GM23338 (cell line): ENCODE measurements around the gene JAG2. TPM values are rescaled to one million over a fixed set of nuclear protein-coding genes. Genes with fewer than 3 reads are reported as not detected.

Experiments used
- ATAC-seq: fragments of 200-7000 bp; cut with Tn5 transposase; 3 replicates; pipeline ENCODE4 v1.9.1; 2020
- DNase-seq: peaks from one replicate; pipeline ENCODE4 v3.0.0-alpha.2; 2015; ENCODE audit warnings: low spot score
- H2AFZ ChIP-seq: fragments of 200-600 bp; sonication (generic); 2 replicates; pipeline ENCODE4 v1.8.0; 2016; ENCODE audit warnings: antibody characterized with exemption, mild to moderate bottlenecking, moderate library complexity
- H3F3A ChIP-seq: fragments of 200-600 bp; sonication (generic); replicated peaks from 2 replicates; pipeline ENCODE4 v1.8.0; 2017; ENCODE audit warnings: antibody characterized with exemption, mixed run types, low read depth
- H3K27ac ChIP-seq: fragments of 200-600 bp; sonication (generic); 2 replicates; pipeline ENCODE4 v1.6.1; 2016; ENCODE audit warnings: low read depth
- H3K27me3 ChIP-seq: fragments of 200-600 bp; sonication (generic); 2 replicates; pipeline ENCODE4 v1.8.0; 2016; ENCODE audit warnings: mild to moderate bottlenecking, mixed run types, moderate library complexity; ENCODE audit not compliant: insufficient read depth
- H3K36me3 ChIP-seq: fragments of 200-600 bp; sonication (generic); 2 replicates; pipeline ENCODE4 v1.8.0; 2016; ENCODE audit warnings: mild to moderate bottlenecking; ENCODE audit not compliant: insufficient read depth
- H3K4me1 ChIP-seq: fragments of 200-600 bp; sonication (generic); 2 replicates; pipeline ENCODE4 v1.8.0; 2016; ENCODE audit warnings: mild to moderate bottlenecking, moderate library complexity; ENCODE audit not compliant: insufficient read depth
- H3K4me2 ChIP-seq: fragments of 200-600 bp; sonication (generic); 2 replicates; pipeline ENCODE4 v1.7.1; 2017; ENCODE audit warnings: mixed run types
- H3K4me3 ChIP-seq: fragments of 200-600 bp; sonication (generic); 2 replicates; pipeline ENCODE4 v1.6.1; 2016; ENCODE audit warnings: mixed run types
- H3K79me2 ChIP-seq: fragments of 200-600 bp; sonication (generic); replicated peaks from 2 replicates; pipeline ENCODE4 v1.8.0; 2017; ENCODE audit warnings: mild to moderate bottlenecking; ENCODE audit not compliant: insufficient read depth
- H3K9me2 ChIP-seq: fragments of 200-600 bp; sonication (generic); 2 replicates; pipeline ENCODE4 v1.8.0; 2017; ENCODE audit not compliant: insufficient read depth
- H4K20me1 ChIP-seq: fragments of 200-600 bp; sonication (generic); replicated peaks from 2 replicates; pipeline ENCODE4 v1.8.0; 2017; ENCODE audit warnings: mild to moderate bottlenecking; ENCODE audit not compliant: insufficient read depth
- H3K27ac Mint-ChIP-seq: 2 replicates; pipeline ENCODE4 v1.8.0; 2020; ENCODE audit warnings: inconsistent platforms, mild to moderate bottlenecking, moderate library complexity, mixed read lengths
- H3K27me3 Mint-ChIP-seq: 3 replicates; pipeline ENCODE4 v1.8.0; 2022; ENCODE audit warnings: low read depth, mild to moderate bottlenecking, moderate library complexity, mixed read lengths, inconsistent platforms; ENCODE audit not compliant: insufficient read depth, poor library complexity
- H3K36me3 Mint-ChIP-seq: 3 replicates; pipeline ENCODE4 v1.8.0; 2021; ENCODE audit warnings: low read depth, mild to moderate bottlenecking, inconsistent platforms, moderate library complexity, mixed read lengths
- H3K4me1 Mint-ChIP-seq: 3 replicates; pipeline ENCODE4 v1.8.0; 2020; ENCODE audit warnings: mild to moderate bottlenecking, inconsistent platforms, mixed read lengths
- H3K4me3 Mint-ChIP-seq: 3 replicates; pipeline ENCODE4 v1.8.0; 2021; ENCODE audit warnings: moderate library complexity, mild to moderate bottlenecking, inconsistent platforms, mixed read lengths
- H3K9me3 Mint-ChIP-seq: 3 replicates; pipeline ENCODE4 v1.8.0; 2020; ENCODE audit warnings: moderate library complexity, mild to moderate bottlenecking, inconsistent platforms, mixed read lengths
- EZH2 ChIP-seq: fragments of 200-600 bp; sonication (generic); IDR thresholded peaks from one replicate; pipeline ENCODE4 v1.8.0; 2017; ENCODE audit warnings: antibody characterized with exemption, mild to moderate bottlenecking, low read depth; ENCODE audit not compliant: unreplicated experiment
- NANOG ChIP-seq: IDR thresholded peaks from 2 replicates; pipeline ENCODE4 v1.6.1; 2016; ENCODE audit warnings: antibody characterized with exemption, borderline replicate concordance
- POLR2AphosphoS5 ChIP-seq: IDR thresholded peaks from 2 replicates; pipeline ENCODE4 v1.6.1; 2016; ENCODE audit warnings: antibody characterized with exemption, low read depth
- STAT1 ChIP-seq: IDR thresholded peaks from one replicate; pipeline ENCODE4 v1.6.1; 2016; ENCODE audit warnings: antibody characterized with exemption; ENCODE audit not compliant: unreplicated experiment
- polyA plus RNA-seq: library from polyadenylated mRNA; unstranded; fragments of >200 nt; fragmentation: Nextera tagmentation; extraction: Ambion mirVana; gene quantifications from 2 replicates; pipeline ENCODE4 v1.2.1, GENCODE V29; 2016
- total RNA-seq: library from RNA; depleted of rRNA; stranded (reverse); fragments of >200 nt; shearing (Covaris generic); gene quantifications from 2 replicates; pipeline ENCODE4 v1.2.3, GENCODE V29; 2014
- TF ChIP-seq, protein P1 (sequence below): IDR thresholded peaks from 2 replicates; pipeline ENCODE4 v1.6.1; 2016; ENCODE audit warnings: antibody characterized with exemption
- TF ChIP-seq, protein P2 (sequence below): IDR thresholded peaks from one replicate; pipeline ENCODE4 v1.6.1; 2018; ENCODE audit warnings: antibody characterized with exemption; ENCODE audit not compliant: unreplicated experiment
- TF ChIP-seq, protein P3 (sequence below): fragments of 250-450 bp; sonication (Bioruptor Pico); IDR thresholded peaks from 2 replicates; pipeline ENCODE4 v1.5.0; 2020; ENCODE audit warnings: mild to moderate bottlenecking, moderate library complexity

JAG2 gene
- total and polyA plus RNA-seq, 2 experiments from 2014 or later = 1.9 to 10.3 TPM

DNA sequence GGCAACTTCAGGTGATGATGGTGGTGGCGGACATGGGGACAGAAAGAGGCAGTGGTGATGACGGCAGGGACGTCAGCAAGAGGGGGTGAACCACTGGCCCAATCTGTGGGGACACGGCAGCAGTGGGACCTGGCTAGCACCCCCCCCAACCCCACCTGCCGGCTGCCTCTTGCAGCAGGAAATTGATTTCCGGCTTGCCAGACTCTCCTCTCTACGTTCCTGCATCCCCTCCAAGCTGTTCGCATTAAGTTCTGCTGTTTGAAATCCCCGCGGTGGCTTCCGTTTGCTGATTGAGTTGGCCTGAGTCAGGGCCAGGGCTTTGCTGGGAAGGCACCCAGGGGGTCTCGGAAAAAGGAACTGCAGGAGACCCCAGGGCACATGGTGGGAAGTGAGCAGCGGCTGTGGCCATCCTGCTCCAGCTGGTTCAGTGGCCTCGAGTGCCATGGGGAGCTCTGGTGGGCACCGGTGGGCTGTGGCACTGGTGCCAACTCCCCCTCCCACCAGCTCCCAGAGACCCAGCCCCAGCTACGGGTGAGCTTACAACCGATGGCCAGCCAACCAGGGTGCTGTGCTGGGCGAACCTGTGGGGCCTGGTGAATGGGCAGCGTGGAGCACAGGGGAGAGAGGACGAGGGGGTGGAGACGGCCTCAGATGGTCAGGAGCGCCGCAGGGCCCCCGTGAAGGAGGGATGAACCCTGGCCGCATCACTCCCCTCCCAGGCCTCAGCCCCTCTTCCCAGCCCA, 27.1 kb upstream of the JAG2 start:
- Histone ChIP-seq H3K79me2 (no peaks in the 10 kb centered on the region), H3K9me2 (no peaks in the 10 kb centered on the region), H3K4me2 (peak overlapping the region; percentile 81), H2AFZ (peak overlapping the region; percentile 72), H3K4me3 (peak overlapping the region; percentile 59), H4K20me1 (no peaks in the 10 kb centered on the region), H3K27ac (no peak overlapping the region), H3K27me3 (peaks cover 14% of the 10 kb centered on the region; the same call in 1 of the 2 replicates), H3K36me3 (no peaks in the 10 kb centered on the region), H3K4me1 (no peaks in the 10 kb centered on the region; the same call in 1 of the 2 replicates), H3F3A (no peaks in the 10 kb centered on the region)
- Mint-ChIP-seq H3K36me3 (no peaks in the 10 kb centered on the region), H3K4me3 (peak overlapping the region; percentile 23; the same call in 2 of the 3 replicates), H3K27ac (no peak overlapping the region), H3K27me3 (peaks cover 32% of the 10 kb centered on the region), H3K4me1 (peaks cover 14% of the 10 kb centered on the region; the same call in 2 of the 3 replicates), H3K9me3 (no peaks in the 10 kb centered on the region)
- no peak for DNase-seq
- TF ChIP-seq STAT1 (no peak), POLR2AphosphoS5 (no peak), NANOG (no peak), EZH2 (no peak)
- TF ChIP-seq, protein P1, sequence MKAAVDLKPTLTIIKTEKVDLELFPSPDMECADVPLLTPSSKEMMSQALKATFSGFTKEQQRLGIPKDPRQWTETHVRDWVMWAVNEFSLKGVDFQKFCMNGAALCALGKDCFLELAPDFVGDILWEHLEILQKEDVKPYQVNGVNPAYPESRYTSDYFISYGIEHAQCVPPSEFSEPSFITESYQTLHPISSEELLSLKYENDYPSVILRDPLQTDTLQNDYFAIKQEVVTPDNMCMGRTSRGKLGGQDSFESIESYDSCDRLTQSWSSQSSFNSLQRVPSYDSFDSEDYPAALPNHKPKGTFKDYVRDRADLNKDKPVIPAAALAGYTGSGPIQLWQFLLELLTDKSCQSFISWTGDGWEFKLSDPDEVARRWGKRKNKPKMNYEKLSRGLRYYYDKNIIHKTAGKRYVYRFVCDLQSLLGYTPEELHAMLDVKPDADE = no peak
- TF ChIP-seq, protein P2, sequence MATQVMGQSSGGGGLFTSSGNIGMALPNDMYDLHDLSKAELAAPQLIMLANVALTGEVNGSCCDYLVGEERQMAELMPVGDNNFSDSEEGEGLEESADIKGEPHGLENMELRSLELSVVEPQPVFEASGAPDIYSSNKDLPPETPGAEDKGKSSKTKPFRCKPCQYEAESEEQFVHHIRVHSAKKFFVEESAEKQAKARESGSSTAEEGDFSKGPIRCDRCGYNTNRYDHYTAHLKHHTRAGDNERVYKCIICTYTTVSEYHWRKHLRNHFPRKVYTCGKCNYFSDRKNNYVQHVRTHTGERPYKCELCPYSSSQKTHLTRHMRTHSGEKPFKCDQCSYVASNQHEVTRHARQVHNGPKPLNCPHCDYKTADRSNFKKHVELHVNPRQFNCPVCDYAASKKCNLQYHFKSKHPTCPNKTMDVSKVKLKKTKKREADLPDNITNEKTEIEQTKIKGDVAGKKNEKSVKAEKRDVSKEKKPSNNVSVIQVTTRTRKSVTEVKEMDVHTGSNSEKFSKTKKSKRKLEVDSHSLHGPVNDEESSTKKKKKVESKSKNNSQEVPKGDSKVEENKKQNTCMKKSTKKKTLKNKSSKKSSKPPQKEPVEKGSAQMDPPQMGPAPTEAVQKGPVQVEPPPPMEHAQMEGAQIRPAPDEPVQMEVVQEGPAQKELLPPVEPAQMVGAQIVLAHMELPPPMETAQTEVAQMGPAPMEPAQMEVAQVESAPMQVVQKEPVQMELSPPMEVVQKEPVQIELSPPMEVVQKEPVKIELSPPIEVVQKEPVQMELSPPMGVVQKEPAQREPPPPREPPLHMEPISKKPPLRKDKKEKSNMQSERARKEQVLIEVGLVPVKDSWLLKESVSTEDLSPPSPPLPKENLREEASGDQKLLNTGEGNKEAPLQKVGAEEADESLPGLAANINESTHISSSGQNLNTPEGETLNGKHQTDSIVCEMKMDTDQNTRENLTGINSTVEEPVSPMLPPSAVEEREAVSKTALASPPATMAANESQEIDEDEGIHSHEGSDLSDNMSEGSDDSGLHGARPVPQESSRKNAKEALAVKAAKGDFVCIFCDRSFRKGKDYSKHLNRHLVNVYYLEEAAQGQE = no peak
- TF ChIP-seq, protein P3, sequence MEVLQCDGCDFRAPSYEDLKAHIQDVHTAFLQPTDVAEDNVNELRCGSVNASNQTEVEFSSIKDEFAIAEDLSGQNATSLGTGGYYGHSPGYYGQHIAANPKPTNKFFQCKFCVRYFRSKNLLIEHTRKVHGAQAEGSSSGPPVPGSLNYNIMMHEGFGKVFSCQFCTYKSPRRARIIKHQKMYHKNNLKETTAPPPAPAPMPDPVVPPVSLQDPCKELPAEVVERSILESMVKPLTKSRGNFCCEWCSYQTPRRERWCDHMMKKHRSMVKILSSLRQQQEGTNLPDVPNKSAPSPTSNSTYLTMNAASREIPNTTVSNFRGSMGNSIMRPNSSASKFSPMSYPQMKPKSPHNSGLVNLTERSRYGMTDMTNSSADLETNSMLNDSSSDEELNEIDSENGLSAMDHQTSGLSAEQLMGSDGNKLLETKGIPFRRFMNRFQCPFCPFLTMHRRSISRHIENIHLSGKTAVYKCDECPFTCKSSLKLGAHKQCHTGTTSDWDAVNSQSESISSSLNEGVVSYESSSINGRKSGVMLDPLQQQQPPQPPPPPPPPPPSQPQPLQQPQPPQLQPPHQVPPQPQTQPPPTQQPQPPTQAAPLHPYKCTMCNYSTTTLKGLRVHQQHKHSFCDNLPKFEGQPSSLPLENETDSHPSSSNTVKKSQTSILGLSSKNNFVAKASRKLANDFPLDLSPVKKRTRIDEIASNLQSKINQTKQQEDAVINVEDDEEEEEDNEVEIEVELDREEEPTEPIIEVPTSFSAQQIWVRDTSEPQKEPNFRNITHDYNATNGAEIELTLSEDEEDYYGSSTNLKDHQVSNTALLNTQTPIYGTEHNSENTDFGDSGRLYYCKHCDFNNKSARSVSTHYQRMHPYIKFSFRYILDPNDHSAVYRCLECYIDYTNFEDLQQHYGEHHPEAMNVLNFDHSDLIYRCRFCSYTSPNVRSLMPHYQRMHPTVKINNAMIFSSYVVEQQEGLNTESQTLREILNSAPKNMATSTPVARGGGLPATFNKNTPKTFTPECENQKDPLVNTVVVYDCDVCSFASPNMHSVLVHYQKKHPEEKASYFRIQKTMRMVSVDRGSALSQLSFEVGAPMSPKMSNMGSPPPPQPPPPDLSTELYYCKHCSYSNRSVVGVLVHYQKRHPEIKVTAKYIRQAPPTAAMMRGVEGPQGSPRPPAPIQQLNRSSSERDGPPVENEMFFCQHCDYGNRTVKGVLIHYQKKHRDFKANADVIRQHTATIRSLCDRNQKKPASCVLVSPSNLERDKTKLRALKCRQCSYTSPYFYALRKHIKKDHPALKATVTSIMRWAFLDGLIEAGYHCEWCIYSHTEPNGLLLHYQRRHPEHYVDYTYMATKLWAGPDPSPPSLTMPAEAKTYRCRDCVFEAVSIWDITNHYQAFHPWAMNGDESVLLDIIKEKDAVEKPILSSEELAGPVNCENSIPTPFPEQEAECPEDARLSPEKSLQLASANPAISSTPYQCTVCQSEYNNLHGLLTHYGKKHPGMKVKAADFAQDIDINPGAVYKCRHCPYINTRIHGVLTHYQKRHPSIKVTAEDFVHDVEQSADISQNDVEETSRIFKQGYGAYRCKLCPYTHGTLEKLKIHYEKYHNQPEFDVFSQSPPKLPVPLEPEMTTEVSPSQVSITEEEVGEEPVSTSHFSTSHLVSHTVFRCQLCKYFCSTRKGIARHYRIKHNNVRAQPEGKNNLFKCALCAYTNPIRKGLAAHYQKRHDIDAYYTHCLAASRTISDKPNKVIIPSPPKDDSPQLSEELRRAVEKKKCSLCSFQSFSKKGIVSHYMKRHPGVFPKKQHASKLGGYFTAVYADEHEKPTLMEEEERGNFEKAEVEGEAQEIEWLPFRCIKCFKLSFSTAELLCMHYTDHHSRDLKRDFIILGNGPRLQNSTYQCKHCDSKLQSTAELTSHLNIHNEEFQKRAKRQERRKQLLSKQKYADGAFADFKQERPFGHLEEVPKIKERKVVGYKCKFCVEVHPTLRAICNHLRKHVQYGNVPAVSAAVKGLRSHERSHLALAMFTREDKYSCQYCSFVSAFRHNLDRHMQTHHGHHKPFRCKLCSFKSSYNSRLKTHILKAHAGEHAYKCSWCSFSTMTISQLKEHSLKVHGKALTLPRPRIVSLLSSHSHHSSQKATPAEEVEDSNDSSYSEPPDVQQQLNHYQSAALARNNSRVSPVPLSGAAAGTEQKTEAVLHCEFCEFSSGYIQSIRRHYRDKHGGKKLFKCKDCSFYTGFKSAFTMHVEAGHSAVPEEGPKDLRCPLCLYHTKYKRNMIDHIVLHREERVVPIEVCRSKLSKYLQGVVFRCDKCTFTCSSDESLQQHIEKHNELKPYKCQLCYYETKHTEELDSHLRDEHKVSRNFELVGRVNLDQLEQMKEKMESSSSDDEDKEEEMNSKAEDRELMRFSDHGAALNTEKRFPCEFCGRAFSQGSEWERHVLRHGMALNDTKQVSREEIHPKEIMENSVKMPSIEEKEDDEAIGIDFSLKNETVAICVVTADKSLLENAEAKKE (CRISPR knock-in tag) = no peak
- ATAC-seq = peak; percentile 7
